CD14-positive monocyte (primary cell): Measurements from ENCODE around the gene ISM2. TPM values are rescaled to one million over a fixed set of nuclear protein-coding genes. Genes with fewer than 3 reads are reported as not detected.

Source experiments
- DNase-seq, 3 donors: peaks; one replicate each; pipeline ENCODE4 v3.0.0-alpha.2; 2011 to 2022
- H2AFZ ChIP-seq: 2 replicates; pipeline ENCODE4 v1.6.0; 2012; ENCODE audit warnings: mild to moderate bottlenecking, low read depth, low read length, inconsistent platforms; ENCODE audit not compliant: insufficient read depth, poor library complexity, severe bottlenecking
- H3K27ac ChIP-seq, 2 donors: 1 replicate in 1 of 2; 2 replicates in 1 of 2; pipeline ENCODE4 v1.5.1; 2012 to 2013; ENCODE audit warnings: low read length in 2 of 2, control low read depth in 1 of 2, inconsistent platforms in 1 of 2, low read depth in 1 of 2, mild to moderate bottlenecking in 1 of 2
- H3K27me3 ChIP-seq, 2 donors: one replicate each; pipeline versions ENCODE4 v1.6.0 to v1.6.1; 2011 to 2013; ENCODE audit warnings: low read length in 2 of 2; ENCODE audit not compliant: control insufficient read depth in 2 of 2, insufficient read depth in 2 of 2
- H3K36me3 ChIP-seq, 2 donors: replicated peaks in 1 of 2; 1 replicate in 1 of 2; 2 replicates in 1 of 2; pipeline versions ENCODE4 v1.5.1 to v1.6.1; 2012 to 2013; ENCODE audit warnings: low read length in 2 of 2, control low read depth in 1 of 2, inconsistent platforms in 1 of 2, mild to moderate bottlenecking in 1 of 2; ENCODE audit not compliant: insufficient read depth in 2 of 2, control insufficient read depth in 1 of 2
- H3K4me1 ChIP-seq, 2 donors: 1 replicate in 1 of 2; 2 replicates in 1 of 2; pipeline versions ENCODE4 v1.5.1 to v1.6.1; 2012 to 2013; ENCODE audit warnings: low read length in 2 of 2, control low read depth in 1 of 2, inconsistent platforms in 1 of 2, mild to moderate bottlenecking in 1 of 2, moderate library complexity in 1 of 2; ENCODE audit not compliant: insufficient read depth in 2 of 2, control insufficient read depth in 1 of 2
- H3K4me2 ChIP-seq: replicated peaks from 2 replicates; pipeline ENCODE3; 2012; ENCODE audit warnings: low read length, moderate library complexity, mild to moderate bottlenecking; ENCODE audit not compliant: poor library complexity, severe bottlenecking; ENCODE audit errors: extremely low read depth
- H3K4me3 ChIP-seq, 3 experiments: fragments of 200-600 bp in 1 of 3; sonication (generic) in 1 of 3; replicated peaks in 1 of 3; 1 replicate in 2 of 3; 2 replicates in 1 of 3; pipeline ENCODE4 v1.5.1; 2011 to 2013; ENCODE audit warnings: low read length in 3 of 3, mild to moderate bottlenecking in 3 of 3, control low read depth in 2 of 3, low read depth in 2 of 3, inconsistent platforms in 1 of 3, moderate library complexity in 1 of 3
- H3K79me2 ChIP-seq: 2 replicates; pipeline ENCODE4 v1.6.0; 2012; ENCODE audit warnings: mild to moderate bottlenecking, control low read depth, inconsistent platforms, low read length, moderate library complexity; ENCODE audit not compliant: insufficient read depth
- H3K9ac ChIP-seq: 2 replicates; pipeline ENCODE4 v1.6.0; 2017; ENCODE audit warnings: low read length, mild to moderate bottlenecking; ENCODE audit not compliant: insufficient read depth, poor library complexity, severe bottlenecking
- H3K9me3 ChIP-seq, 2 donors: replicated peaks in 1 of 2; 1 replicate in 1 of 2; 2 replicates in 1 of 2; pipeline versions ENCODE4 v1.5.1 to v1.6.1; 2012 to 2013; ENCODE audit warnings: low read length in 2 of 2, control low read depth in 1 of 2; ENCODE audit not compliant: control insufficient read depth in 1 of 2, insufficient read depth in 1 of 2
- H4K20me1 ChIP-seq: 2 replicates; pipeline ENCODE4 v1.6.0; 2012; ENCODE audit warnings: mild to moderate bottlenecking, low read length, control low read depth, moderate library complexity; ENCODE audit not compliant: insufficient read depth
- H3K27ac Mint-ChIP-seq, 7 donors: one replicate each; pipeline ENCODE4 v1.8.0; 2020; ENCODE audit warnings: mild to moderate bottlenecking in 7 of 7, mixed read lengths in 7 of 7, moderate library complexity in 6 of 7, inconsistent platforms in 2 of 7
- H3K27me3 Mint-ChIP-seq, 3 donors: one replicate each; pipeline ENCODE4 v1.8.0; 2021 to 2022; ENCODE audit warnings: low read depth in 3 of 3, mild to moderate bottlenecking in 3 of 3, mixed read lengths in 3 of 3, moderate library complexity in 3 of 3, inconsistent platforms in 1 of 3
- H3K36me3 Mint-ChIP-seq, 2 donors: one replicate each; pipeline ENCODE4 v1.8.0; 2020; ENCODE audit warnings: mixed read lengths in 2 of 2, inconsistent platforms in 1 of 2, mild to moderate bottlenecking in 1 of 2
- H3K4me1 Mint-ChIP-seq: one replicate; pipeline ENCODE4 v1.8.0; 2020; ENCODE audit warnings: mild to moderate bottlenecking, mixed read lengths
- H3K4me3 Mint-ChIP-seq, 2 donors: one replicate each; pipeline ENCODE4 v1.8.0; 2020; ENCODE audit warnings: mild to moderate bottlenecking in 2 of 2, mixed read lengths in 2 of 2, moderate library complexity in 1 of 2
- H3K9me3 Mint-ChIP-seq, 7 donors: one replicate each; pipeline ENCODE4 v1.8.0; 2020 to 2022; ENCODE audit warnings: mixed read lengths in 7 of 7, mild to moderate bottlenecking in 6 of 7, moderate library complexity in 6 of 7, inconsistent platforms in 2 of 7
- intact Hi-C, 2 donors: fragments of 100-400 bp; cut with micrococcal nuclease; formaldehyde crosslinking; loops; one replicate each; pipeline versions ENCODE4 v1.15.0 to v1.15.1; 2023
- polyA plus RNA-seq, 3 donors: library from polyadenylated mRNA; depleted of rRNA in 1 of 3; unstranded in 2 of 3; stranded (reverse) in 1 of 3; fragments of 300-500 nt in 2 of 3; fragments of >200 nt in 1 of 3; fragmentation: Illumina TruSeq in 2 of 3; gene quantifications; 1 replicate in 2 of 3; 2 replicates in 1 of 3; pipeline ENCODE4 v1.2.3, GENCODE V29; 2012 to 2021
- TF ChIP-seq, protein P1 (sequence below): fragments of 200-600 bp; IDR thresholded peaks from one replicate; pipeline ENCODE4 v1.8.0; 2022; ENCODE audit warnings: antibody characterized with exemption, mild to moderate bottlenecking

Gene ISM2
- polyA plus RNA-seq, 3 donors, result not detected

DNA sequence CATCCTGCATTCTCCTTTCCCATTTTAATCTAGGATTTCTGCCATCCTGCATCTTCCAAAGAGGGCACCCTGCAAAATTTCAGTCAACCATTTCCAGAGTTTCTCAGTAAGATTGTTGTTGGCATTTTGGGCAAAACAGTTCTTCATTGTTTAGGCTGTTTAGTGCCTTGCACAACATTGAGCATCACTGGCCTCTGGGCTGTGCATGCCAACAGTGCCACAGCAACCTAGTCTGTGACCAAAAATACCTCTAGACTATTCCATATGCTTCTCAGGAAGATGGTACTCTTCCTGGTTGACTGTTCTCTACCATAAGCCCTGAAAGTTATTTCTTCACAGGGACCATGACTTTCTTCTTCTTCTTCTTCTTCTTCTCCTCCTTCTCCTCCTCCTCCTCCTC, 32.5 kb upstream of the ISM2 start:
- Histone ChIP-seq H3K4me3 (no peak overlapping the region), H3K27me3 (no peaks in the 10 kb centered on the region), H3K36me3 (peaks cover 33 to 66% of the 10 kb centered on the region in 2 donors), H3K4me2 (no peak overlapping the region), H3K27ac (no peak overlapping the region), H4K20me1 (peaks cover 85% of the 10 kb centered on the region), H3K4me1 (no peaks in the 10 kb centered on the region), H3K79me2 (peaks cover 39% of the 10 kb centered on the region), H3K9me3 (no peaks in the 10 kb centered on the region), H2AFZ (no peak overlapping the region), H3K9ac (no peak overlapping the region)
- no peak overlapping the region for H3K4me3 Mint-ChIP-seq
- intact Hi-C loops, result no loop called here
- TF ChIP-seq, protein P1, sequence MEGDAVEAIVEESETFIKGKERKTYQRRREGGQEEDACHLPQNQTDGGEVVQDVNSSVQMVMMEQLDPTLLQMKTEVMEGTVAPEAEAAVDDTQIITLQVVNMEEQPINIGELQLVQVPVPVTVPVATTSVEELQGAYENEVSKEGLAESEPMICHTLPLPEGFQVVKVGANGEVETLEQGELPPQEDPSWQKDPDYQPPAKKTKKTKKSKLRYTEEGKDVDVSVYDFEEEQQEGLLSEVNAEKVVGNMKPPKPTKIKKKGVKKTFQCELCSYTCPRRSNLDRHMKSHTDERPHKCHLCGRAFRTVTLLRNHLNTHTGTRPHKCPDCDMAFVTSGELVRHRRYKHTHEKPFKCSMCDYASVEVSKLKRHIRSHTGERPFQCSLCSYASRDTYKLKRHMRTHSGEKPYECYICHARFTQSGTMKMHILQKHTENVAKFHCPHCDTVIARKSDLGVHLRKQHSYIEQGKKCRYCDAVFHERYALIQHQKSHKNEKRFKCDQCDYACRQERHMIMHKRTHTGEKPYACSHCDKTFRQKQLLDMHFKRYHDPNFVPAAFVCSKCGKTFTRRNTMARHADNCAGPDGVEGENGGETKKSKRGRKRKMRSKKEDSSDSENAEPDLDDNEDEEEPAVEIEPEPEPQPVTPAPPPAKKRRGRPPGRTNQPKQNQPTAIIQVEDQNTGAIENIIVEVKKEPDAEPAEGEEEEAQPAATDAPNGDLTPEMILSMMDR, result no peak
- peaks cover 0 to 2% (median 0%) of the 10 kb centered on the region in 3 donors for H3K27me3 Mint-ChIP-seq
- no peak for DNase-seq
- H3K9me3 Mint-ChIP-seq, result no peaks in the 10 kb centered on the region
- peaks cover 43 to 76% of the 10 kb centered on the region in 2 donors for H3K36me3 Mint-ChIP-seq
- peak overlapping the region in 2 of 7 donors; percentile 46 to 72 for H3K27ac Mint-ChIP-seq
- peaks cover 5% of the 10 kb centered on the region for H3K4me1 Mint-ChIP-seq

DNA sequence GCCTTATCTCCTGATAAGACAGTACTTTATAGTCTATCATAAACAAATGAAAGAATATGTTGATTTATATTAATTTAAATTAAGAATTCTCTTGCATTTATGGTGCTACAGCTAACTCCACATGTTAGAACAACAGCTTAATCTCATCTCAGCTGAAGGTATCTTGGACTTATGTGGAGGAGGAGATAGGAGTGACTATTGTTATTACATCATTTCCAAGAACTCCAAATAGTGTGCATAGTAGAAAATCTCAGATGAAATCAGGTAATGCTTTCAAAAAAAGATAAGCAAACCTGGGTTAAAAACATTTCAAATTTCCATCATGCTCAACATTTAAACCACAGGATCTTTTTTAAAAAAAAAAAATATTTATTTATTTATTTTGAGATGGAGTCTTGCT, 31.3 kb upstream of the ISM2 start:
- TF ChIP-seq, protein P1, result no peak
- Mint-ChIP-seq H3K27me3 (peaks cover 0 to 2% (median 0%) of the 10 kb centered on the region in 3 donors), H3K4me1 (peaks cover 5% of the 10 kb centered on the region), H3K9me3 (no peaks in the 10 kb centered on the region), H3K4me3 (no peak overlapping the region), H3K36me3 (peaks cover 34 to 74% of the 10 kb centered on the region in 2 donors), H3K27ac (peak overlapping the region in 1 of 7 donors; percentile 62)
- Histone ChIP-seq H2AFZ (no peak overlapping the region), H3K27ac (no peak overlapping the region), H3K4me1 (no peaks in the 10 kb centered on the region), H3K27me3 (no peaks in the 10 kb centered on the region), H3K9ac (no peak overlapping the region), H4K20me1 (peaks cover 81% of the 10 kb centered on the region), H3K4me3 (no peak overlapping the region), H3K9me3 (no peaks in the 10 kb centered on the region), H3K79me2 (peaks cover 36% of the 10 kb centered on the region), H3K4me2 (no peak overlapping the region), H3K36me3 (peaks cover 23 to 60% of the 10 kb centered on the region in 2 donors)
- DNase-seq, result no peak
- intact Hi-C loops, result loop anchor here in 1 of 2 donors (10.0 kb wide), 1 partner anchor 65 kb away; no protein-coding TSS in a partner anchor
